GM19463 (cell line): ENCODE measurements around the gene FAU.
"Not testable (repeated sequence)": the region's sequence is repeated elsewhere in the genome, so short reads cannot be mapped to it uniquely, and the experiment has no call there.

ENCODE experiments used
- ATAC-seq: cut with Tn5 transposase; IDR thresholded peaks from one replicate; pipeline ENCODE4 v1.9.1; 2021; ENCODE audit warnings: mild to moderate bottlenecking, moderate library complexity; ENCODE audit not compliant: unreplicated experiment

FAU gene

GRCh38 chr11:65124480-65125196 is 2.7 kb upstream of the FAU start:
- ATAC-seq = no peak

- no peak for ATAC-seq
Measured at GRCh38 chr11:65121447-65121864, 478 bp downstream of the FAU start.

GRCh38 chr11:65120831-65121230 is 1.1 kb downstream of the FAU start:
- no peak for ATAC-seq

- no peak for ATAC-seq
Measured at GRCh38 chr11:65119670-65119995, 2.3 kb downstream of the FAU start.

- not testable (repeated sequence) for ATAC-seq
Measured at GRCh38 chr11:65118891-65119669, 2.9 kb downstream of the FAU start.

- ATAC-seq = no peak
Measured at GRCh38 chr11:65118097-65118837, 3.7 kb downstream of the FAU start.

- ATAC-seq = peak; percentile 50
Measured at GRCh38 chr11:65117206-65118096, 4.5 kb downstream of the FAU start, which contains the start of gene ZNHIT2. Gene ZNHIT2 (minus strand): TSS chr11:65117701. CDS start chr11:65117653, 48 bp downstream.

- no peak for ATAC-seq
Measured at GRCh38 chr11:65116370-65117205, 5.3 kb downstream of the FAU start.

- ATAC-seq = no peak
Measured at GRCh38 chr11:65115361-65116082, 6.4 kb downstream of the FAU start.

- ATAC-seq = no peak
Measured at GRCh38 chr11:65114538-65115171, 7.3 kb downstream of the FAU start.

GRCh38 chr11:65113839-65114238 is 8.1 kb downstream of the FAU start:
- ATAC-seq = no peak

GRCh38 chr11:65113361-65113756 is 8.6 kb downstream of the FAU start:
- no peak for ATAC-seq

- ATAC-seq = peak; percentile 33
Measured at GRCh38 chr11:65112546-65113360, 9.2 kb downstream of the FAU start.

- peak; percentile 85 for ATAC-seq
Measured at GRCh38 chr11:65111744-65112545, 10.0 kb downstream of the FAU start, which contains the start of gene TM7SF2. Gene TM7SF2 (plus strand): TSS chr11:65111872. CDS start chr11:65112016, 144 bp downstream.

GRCh38 chr11:65111159-65111743 is 10.7 kb downstream of the FAU start:
- no peak for ATAC-seq

GRCh38 chr11:65110354-65110861 is 11.5 kb downstream of the FAU start:
- ATAC-seq = no peak
